ENCODE results near the gene AGFG2.
A peak's percentile ranks its signal among the peaks of the same experiment; 100 is the strongest.

AGFG2 gene

GRCh38 chr7:100588438-100588837, 49.4 kb downstream of the AGFG2 start:
- DNase-seq = peak; percentile 17 to 43

- no peak for DNase-seq
Observed at GRCh38 chr7:100589341-100589947, 50.4 kb downstream of the AGFG2 start.

GRCh38 chr7:100590077-100590737, 51.2 kb downstream of the AGFG2 start:
- no peak for DNase-seq

GRCh38 chr7:100591596-100591995, 52.6 kb downstream of the AGFG2 start:
- DNase-seq = no peak

GRCh38 chr7:100595188-100595587, 56.2 kb downstream of the AGFG2 start:
- DNase-seq = no peak

GRCh38 chr7:100598425-100598824, 59.4 kb downstream of the AGFG2 start:
- no peak for DNase-seq

GRCh38 chr7:100599911-100600729, 61.1 kb downstream of the AGFG2 start:
- no peak for DNase-seq

GRCh38 chr7:100600730-100601038, 61.7 kb downstream of the AGFG2 start:
- DNase-seq = no peak

GRCh38 chr7:100602889-100603725, 64.1 kb downstream of the AGFG2 start:
- no peak for DNase-seq

GRCh38 chr7:100603726-100604027, 64.7 kb downstream of the AGFG2 start:
- DNase-seq = no peak

GRCh38 chr7:100604028-100604975, 65.3 kb downstream of the AGFG2 start:
- DNase-seq = peak; percentile 62 to 76

- peak; percentile 51 to 62 for DNase-seq
Observed at GRCh38 chr7:100604976-100605911, 66.2 kb downstream of the AGFG2 start.

- DNase-seq = no peak
Observed at GRCh38 chr7:100606313-100606712, 67.3 kb downstream of the AGFG2 start.

GRCh38 chr7:100607111-100607510, 68.1 kb downstream of the AGFG2 start:
- no peak for DNase-seq

GRCh38 chr7:100609958-100610357, 71.0 kb downstream of the AGFG2 start:
- peak in 1 of 2 donors; percentile 44 for DNase-seq

- peak; percentile 98 to 99 for DNase-seq
Observed at GRCh38 chr7:100611983-100612729, 73.2 kb downstream of the AGFG2 start, which contains the start of gene MOSPD3. MOSPD3 (plus strand) TSS chr7:100612540; CDS start chr7:100612792, 252 bp downstream.

GRCh38 chr7:100612730-100613390, 73.9 kb downstream of the AGFG2 start:
- no peak for DNase-seq

GRCh38 chr7:100613412-100614175, 74.6 kb downstream of the AGFG2 start:
- peak; percentile 29 to 40 for DNase-seq

Data from inflammatory macrophage treated with lipopolysaccharide for 1 hour (primary cell).